HEK293 (cell line): Measurements from ENCODE around the gene PTBP2.

Experiments
- CTCF ChIA-PET: fragments of 350-600 bp; formaldehyde crosslinking; extraction: SDS; loops from one replicate; lab custom pipeline; 2021; ENCODE audit warnings: antibody characterized with exemption; lab: Yijun Ruan, JAX
- POLR2A ChIA-PET: fragments of 300-600 bp; formaldehyde crosslinking; extraction: SDS; loops from one replicate; lab custom pipeline; 2020; ENCODE audit warnings: antibody characterized with exemption, inconsistent platforms; lab: Yijun Ruan, JAX
- H3K27ac ChIP-seq: fragments of 200-500 bp; sonication (Bioruptor generic); 2 replicates; pipeline ENCODE4 v1.5.1; 2014; ENCODE audit warnings: low read depth, low read length, control low read depth, inconsistent platforms; ENCODE audit errors: extremely low read depth
- H3K36me3 ChIP-seq, 2 experiments: fragments of 200-500 bp in 1 of 2; sonication (Bioruptor generic) in 1 of 2; 1 replicate in 1 of 2; 2 replicates in 1 of 2; pipeline ENCODE4 v1.5.1; 2014 to 2017; ENCODE audit warnings: inconsistent platforms in 2 of 2, low read length in 2 of 2; ENCODE audit not compliant: control insufficient read depth in 2 of 2, insufficient read depth in 1 of 2
- H3K4me1 ChIP-seq: fragments of 200-500 bp; sonication (Bioruptor generic); 2 replicates; pipeline ENCODE4 v1.5.1; 2014; ENCODE audit warnings: mild to moderate bottlenecking, low read length, inconsistent platforms; ENCODE audit not compliant: control insufficient read depth, insufficient read depth
- H3K4me3 ChIP-seq: 2 replicates; pipeline ENCODE4 v1.5.1; 2011; ENCODE audit warnings: low read depth, mild to moderate bottlenecking, control low read depth, low read length, moderate library complexity
- H3K9me3 ChIP-seq: fragments of 200-500 bp; sonication (Bioruptor generic); 2 replicates; pipeline ENCODE4 v1.5.1; 2014; ENCODE audit warnings: low read depth, low read length, inconsistent platforms; ENCODE audit not compliant: control insufficient read depth, insufficient read depth
- KLF16 ChIP-seq: fragments of 450-650 bp; formaldehyde crosslinking; IDR thresholded peaks from 2 replicates; pipeline ENCODE4 v1.5.1; 2017; ENCODE audit warnings: missing biosample characterization, missing genetic modification characterization
- SP3 ChIP-seq: fragments of 450-650 bp; formaldehyde crosslinking; IDR thresholded peaks from 2 replicates; pipeline ENCODE4 v1.5.1; 2016; ENCODE audit warnings: missing biosample characterization, missing genetic modification characterization
- ZIC2 ChIP-seq: fragments of 450-650 bp; formaldehyde crosslinking; IDR thresholded peaks from 2 replicates; pipeline ENCODE4 v1.5.1; 2016; ENCODE audit warnings: missing biosample characterization, missing genetic modification characterization
- ZNF146 ChIP-seq: fragments of 450-650 bp; formaldehyde crosslinking; IDR thresholded peaks from 2 replicates; pipeline ENCODE4 v1.5.1; 2016; ENCODE audit warnings: missing biosample characterization, missing genetic modification characterization
- ZNF175 ChIP-seq: fragments of 450-650 bp; formaldehyde crosslinking; IDR thresholded peaks from 2 replicates; pipeline ENCODE4 v1.5.1; 2016; ENCODE audit warnings: missing biosample characterization, missing genetic modification characterization
- ZNF221 ChIP-seq: fragments of 450-650 bp; formaldehyde crosslinking; IDR thresholded peaks from 2 replicates; pipeline ENCODE4 v1.5.1; 2017; ENCODE audit warnings: missing biosample characterization, missing genetic modification characterization, borderline replicate concordance
- ZNF266 ChIP-seq: fragments of 450-650 bp; formaldehyde crosslinking; IDR thresholded peaks from 2 replicates; pipeline ENCODE4 v1.5.1; 2016; ENCODE audit warnings: missing biosample characterization, missing genetic modification characterization, low read depth
- ZNF274 ChIP-seq, 2 experiments: fragments of 200-500 bp in 1 of 2; fragments of 450-650 bp in 1 of 2; sonication (Bioruptor generic) in 1 of 2; formaldehyde crosslinking in 1 of 2; IDR thresholded peaks; 2 replicates each; pipeline versions ENCODE4 v1.5.1 to v1.6.1; 2014 to 2016; ENCODE audit warnings: borderline replicate concordance in 1 of 2, inconsistent platforms in 1 of 2, low read length in 1 of 2, missing biosample characterization in 1 of 2, missing genetic modification characterization in 1 of 2
- ZNF335 ChIP-seq: fragments of 450-650 bp; formaldehyde crosslinking; conservative IDR thresholded peaks from 2 replicates; pipeline ENCODE4 v1.5.1; 2016; ENCODE audit warnings: missing biosample characterization, missing genetic modification characterization
- ZNF423 ChIP-seq: fragments of 450-650 bp; formaldehyde crosslinking; IDR thresholded peaks from 2 replicates; pipeline ENCODE4 v1.5.1; 2016; ENCODE audit warnings: missing biosample characterization, missing genetic modification characterization
- ZNF701 ChIP-seq: fragments of 450-650 bp; formaldehyde crosslinking; IDR thresholded peaks from 2 replicates; pipeline ENCODE4 v1.5.1; 2016; ENCODE audit warnings: missing biosample characterization, missing genetic modification characterization
- ZNF707 ChIP-seq: fragments of 450-650 bp; formaldehyde crosslinking; IDR thresholded peaks from 2 replicates; pipeline ENCODE4 v1.5.1; 2016; ENCODE audit warnings: missing biosample characterization, missing genetic modification characterization
- TF ChIP-seq, protein P1 (sequence below): sonication (generic); formaldehyde crosslinking; IDR thresholded peaks from 2 replicates; pipeline ENCODE4 v1.8.1; 2022; ENCODE audit warnings: mild to moderate bottlenecking, moderate library complexity, missing genetic modification reagents
- TF ChIP-seq, protein P2 (sequence below): fragments of 450-650 bp; formaldehyde crosslinking; IDR thresholded peaks from 2 replicates; pipeline ENCODE4 v1.5.1; 2016; ENCODE audit warnings: missing biosample characterization, missing genetic modification characterization
- TF ChIP-seq, protein P3 (sequence below): fragments of 450-650 bp; formaldehyde crosslinking; IDR thresholded peaks from 2 replicates; pipeline ENCODE4 v1.5.1; 2017; ENCODE audit warnings: missing biosample characterization, mild to moderate bottlenecking, missing genetic modification characterization, moderate library complexity
- TF ChIP-seq, protein P4 (sequence below): fragments of 450-650 bp; formaldehyde crosslinking; IDR thresholded peaks from 2 replicates; pipeline ENCODE4 v1.5.1; 2016; ENCODE audit warnings: missing biosample characterization, missing genetic modification characterization
- TF ChIP-seq, protein P5 (sequence below): fragments of 450-650 bp; formaldehyde crosslinking; optimal IDR thresholded peaks from 2 replicates; pipeline ENCODE3; 2016; ENCODE audit warnings: missing biosample characterization, mild to moderate bottlenecking, missing genetic modification characterization
- TF ChIP-seq, protein P6 (sequence below): fragments of 450-650 bp; formaldehyde crosslinking; IDR thresholded peaks from 2 replicates; pipeline ENCODE4 v1.5.1; 2017; ENCODE audit warnings: missing biosample characterization, missing genetic modification characterization

PTBP2 gene

DNA sequence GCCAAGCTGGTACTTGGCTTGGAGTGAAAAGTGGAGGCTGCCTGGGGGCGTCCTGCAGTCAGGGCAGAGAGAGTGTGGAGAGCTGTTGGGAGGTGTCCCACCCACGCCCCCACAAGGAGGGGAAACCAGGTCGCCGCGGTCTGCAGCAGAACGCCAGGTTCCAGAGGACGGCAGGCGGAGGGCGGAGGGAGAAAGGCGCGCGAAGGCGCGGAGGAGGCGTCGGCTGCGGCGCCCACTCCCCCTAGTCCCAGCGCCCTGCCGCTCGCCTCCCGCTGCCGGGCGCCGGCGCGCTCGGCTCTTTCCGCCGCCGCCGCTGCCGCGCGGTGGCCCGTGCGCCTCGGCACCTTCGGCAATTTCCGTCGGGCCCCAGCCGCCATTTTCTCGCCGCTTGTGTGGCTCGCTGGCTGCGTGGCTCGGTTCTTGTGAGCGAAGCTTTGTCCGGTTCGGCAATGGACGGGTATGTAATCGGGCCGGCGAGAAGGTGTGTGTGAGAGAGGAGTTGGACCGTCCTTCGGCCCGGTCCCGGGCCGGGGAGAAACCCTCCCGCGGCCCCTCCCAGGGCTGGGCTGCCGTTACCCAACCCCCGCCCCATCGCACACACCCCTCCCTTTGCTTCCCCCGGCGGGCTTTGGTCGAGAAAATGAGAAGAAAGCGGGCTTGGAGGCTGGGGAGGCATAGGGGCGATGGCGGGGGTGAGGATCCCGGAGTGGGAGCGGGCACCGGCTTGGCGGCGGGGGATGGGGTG lies at the start of gene PTBP2 (continued):
- TF ChIP-seq, protein P1, sequence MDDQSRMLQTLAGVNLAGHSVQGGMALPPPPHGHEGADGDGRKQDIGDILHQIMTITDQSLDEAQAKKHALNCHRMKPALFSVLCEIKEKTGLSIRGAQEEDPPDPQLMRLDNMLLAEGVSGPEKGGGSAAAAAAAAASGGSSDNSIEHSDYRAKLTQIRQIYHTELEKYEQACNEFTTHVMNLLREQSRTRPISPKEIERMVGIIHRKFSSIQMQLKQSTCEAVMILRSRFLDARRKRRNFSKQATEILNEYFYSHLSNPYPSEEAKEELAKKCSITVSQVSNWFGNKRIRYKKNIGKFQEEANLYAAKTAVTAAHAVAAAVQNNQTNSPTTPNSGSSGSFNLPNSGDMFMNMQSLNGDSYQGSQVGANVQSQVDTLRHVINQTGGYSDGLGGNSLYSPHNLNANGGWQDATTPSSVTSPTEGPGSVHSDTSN (CRISPR knock-in tag) = 0 out of 2 replicates have a peak, but pooled peaks have one; percentile 38
- TF ChIP-seq ZNF175 (tag by site-specific recombination) (no peak), ZNF266 (tag by site-specific recombination) (no peak), ZNF221 (tag by site-specific recombination) (no peak), ZNF335 (tag by site-specific recombination) (peak; percentile 55), ZNF423 (tag by site-specific recombination) (no peak), SP3 (tag by site-specific recombination) (peak; percentile 65), ZNF707 (no peak), ZIC2 (tag by site-specific recombination) (peak; percentile 39; the same call in 1 of the 2 replicates), KLF16 (tag by site-specific recombination) (peak; percentile 45; the same call in 1 of the 2 replicates)
- TF ChIP-seq, protein P2, sequence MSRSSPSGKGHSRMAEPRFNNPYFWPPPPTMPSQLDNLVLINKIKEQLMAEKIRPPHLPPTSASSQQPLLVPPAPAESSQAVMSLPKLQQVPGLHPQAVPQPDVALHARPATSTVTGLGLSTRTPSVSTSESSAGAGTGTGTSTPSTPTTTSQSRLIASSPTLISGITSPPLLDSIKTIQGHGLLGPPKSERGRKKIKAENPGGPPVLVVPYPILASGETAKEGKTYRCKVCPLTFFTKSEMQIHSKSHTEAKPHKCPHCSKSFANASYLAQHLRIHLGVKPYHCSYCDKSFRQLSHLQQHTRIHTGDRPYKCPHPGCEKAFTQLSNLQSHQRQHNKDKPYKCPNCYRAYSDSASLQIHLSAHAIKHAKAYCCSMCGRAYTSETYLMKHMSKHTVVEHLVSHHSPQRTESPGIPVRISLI (tag by site-specific recombination) = no peak
- TF ChIP-seq, protein P3, sequence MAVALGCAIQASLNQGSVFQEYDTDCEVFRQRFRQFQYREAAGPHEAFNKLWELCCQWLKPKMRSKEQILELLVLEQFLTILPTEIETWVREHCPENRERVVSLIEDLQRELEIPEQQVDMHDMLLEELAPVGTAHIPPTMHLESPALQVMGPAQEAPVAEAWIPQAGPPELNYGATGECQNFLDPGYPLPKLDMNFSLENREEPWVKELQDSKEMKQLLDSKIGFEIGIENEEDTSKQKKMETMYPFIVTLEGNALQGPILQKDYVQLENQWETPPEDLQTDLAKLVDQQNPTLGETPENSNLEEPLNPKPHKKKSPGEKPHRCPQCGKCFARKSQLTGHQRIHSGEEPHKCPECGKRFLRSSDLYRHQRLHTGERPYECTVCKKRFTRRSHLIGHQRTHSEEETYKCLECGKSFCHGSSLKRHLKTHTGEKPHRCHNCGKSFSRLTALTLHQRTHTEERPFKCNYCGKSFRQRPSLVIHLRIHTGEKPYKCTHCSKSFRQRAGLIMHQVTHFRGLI = no peak
- TF ChIP-seq, protein P4, sequence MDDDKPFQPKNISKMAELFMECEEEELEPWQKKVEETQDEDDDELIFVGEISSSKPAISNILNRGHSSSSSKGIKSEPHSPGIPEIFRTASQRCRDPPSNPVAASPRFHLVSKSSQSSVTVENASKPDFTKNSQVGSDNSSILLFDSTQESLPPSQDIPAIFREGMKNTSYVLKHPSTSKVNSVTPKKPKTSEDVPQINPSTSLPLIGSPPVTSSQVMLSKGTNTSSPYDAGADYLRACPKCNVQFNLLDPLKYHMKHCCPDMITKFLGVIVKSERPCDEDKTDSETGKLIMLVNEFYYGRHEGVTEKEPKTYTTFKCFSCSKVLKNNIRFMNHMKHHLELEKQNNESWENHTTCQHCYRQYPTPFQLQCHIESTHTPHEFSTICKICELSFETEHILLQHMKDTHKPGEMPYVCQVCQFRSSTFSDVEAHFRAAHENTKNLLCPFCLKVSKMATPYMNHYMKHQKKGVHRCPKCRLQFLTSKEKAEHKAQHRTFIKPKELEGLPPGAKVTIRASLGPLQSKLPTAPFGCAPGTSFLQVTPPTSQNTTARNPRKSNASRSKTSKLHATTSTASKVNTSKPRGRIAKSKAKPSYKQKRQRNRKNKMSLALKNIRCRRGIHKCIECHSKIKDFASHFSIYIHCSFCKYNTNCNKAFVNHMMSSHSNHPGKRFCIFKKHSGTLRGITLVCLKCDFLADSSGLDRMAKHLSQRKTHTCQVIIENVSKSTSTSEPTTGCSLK (tag by site-specific recombination) = no peak
- TF ChIP-seq, protein P5, sequence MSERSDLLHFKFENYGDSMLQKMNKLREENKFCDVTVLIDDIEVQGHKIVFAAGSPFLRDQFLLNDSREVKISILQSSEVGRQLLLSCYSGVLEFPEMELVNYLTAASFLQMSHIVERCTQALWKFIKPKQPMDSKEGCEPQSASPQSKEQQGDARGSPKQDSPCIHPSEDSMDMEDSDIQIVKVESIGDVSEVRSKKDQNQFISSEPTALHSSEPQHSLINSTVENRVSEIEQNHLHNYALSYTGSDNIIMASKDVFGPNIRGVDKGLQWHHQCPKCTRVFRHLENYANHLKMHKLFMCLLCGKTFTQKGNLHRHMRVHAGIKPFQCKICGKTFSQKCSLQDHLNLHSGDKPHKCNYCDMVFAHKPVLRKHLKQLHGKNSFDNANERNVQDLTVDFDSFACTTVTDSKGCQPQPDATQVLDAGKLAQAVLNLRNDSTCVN (tag by site-specific recombination) = peak; percentile 52
- TF ChIP-seq, protein P6, sequence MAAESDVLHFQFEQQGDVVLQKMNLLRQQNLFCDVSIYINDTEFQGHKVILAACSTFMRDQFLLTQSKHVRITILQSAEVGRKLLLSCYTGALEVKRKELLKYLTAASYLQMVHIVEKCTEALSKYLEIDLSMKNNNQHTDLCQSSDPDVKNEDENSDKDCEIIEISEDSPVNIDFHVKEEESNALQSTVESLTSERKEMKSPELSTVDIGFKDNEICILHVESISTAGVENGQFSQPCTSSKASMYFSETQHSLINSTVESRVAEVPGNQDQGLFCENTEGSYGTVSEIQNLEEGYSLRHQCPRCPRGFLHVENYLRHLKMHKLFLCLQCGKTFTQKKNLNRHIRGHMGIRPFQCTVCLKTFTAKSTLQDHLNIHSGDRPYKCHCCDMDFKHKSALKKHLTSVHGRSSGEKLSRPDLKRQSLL (tag by site-specific recombination) = no peak

DNA sequence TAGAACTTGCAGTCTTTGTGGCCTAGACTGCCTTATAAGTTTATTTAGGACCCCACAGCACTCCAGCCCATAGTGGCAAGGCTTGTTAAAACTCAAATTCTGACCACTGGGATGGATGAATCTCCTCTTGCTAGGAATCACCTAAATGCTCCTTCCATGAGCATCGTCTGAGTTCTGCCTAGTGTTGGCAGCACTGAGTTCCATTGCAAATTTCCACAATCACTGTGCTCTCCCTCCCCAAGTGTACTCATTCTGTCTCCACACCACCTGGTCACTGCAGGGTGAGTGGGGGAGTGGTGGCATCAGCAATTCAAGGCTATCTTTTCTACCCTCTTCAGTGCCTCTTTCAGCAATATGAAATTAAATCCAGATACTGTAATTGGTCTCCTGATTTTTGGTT lies 46.7 kb upstream of the PTBP2 start:
- POLR2A ChIA-PET = no interaction called here
- H3K9me3 ChIP-seq = no peaks in the 10 kb centered on the region; the same call in 1 of the 2 replicates
- no peak for TF ChIP-seq ZNF274 (IDR thresholded peaks at IDR 0.05; ENCODE audit: low read length)
- no peak for TF ChIP-seq ZNF274 (tag by site-specific recombination; IDR thresholded peaks at IDR 0.05; ENCODE audit: borderline replicate concordance)
- no peak for TF ChIP-seq ZNF146
- no peak for TF ChIP-seq ZNF701 (tag by site-specific recombination)
- H3K36me3 ChIP-seq = no peaks in the 10 kb centered on the region
- no peak overlapping the region for H3K4me3 ChIP-seq
- no peak overlapping the region for H3K27ac ChIP-seq
- H3K4me1 ChIP-seq = no peaks in the 10 kb centered on the region
- CTCF ChIA-PET = interaction anchor here (0.6 kb wide), 1 partner anchor 168 kb away, joined by 4 read pairs; no protein-coding TSS in a partner anchor
